Endothelial cell of umbilical vein (primary cell): ENCODE results near the gene CWC25.

Source experiments
- CTCF ChIP-seq, 2 donors: IDR thresholded peaks; 1 replicate in 1 of 2; 2 replicates in 1 of 2; pipeline ENCODE4 v1.5.1; 2011; ENCODE audit warnings: low read length in 2 of 2, mild to moderate bottlenecking in 2 of 2, moderate library complexity in 2 of 2, control low read depth in 1 of 2, inconsistent platforms in 1 of 2, low read depth in 1 of 2; ENCODE audit not compliant: insufficient read depth in 1 of 2; ENCODE audit errors: extremely low read depth in 1 of 2
- EZH2 ChIP-seq: IDR thresholded peaks from 2 replicates; pipeline ENCODE4 v1.6.1; 2012; ENCODE audit warnings: borderline replicate concordance, low read depth, mild to moderate bottlenecking, moderate library complexity, low read length, inconsistent platforms; ENCODE audit not compliant: severe bottlenecking
- MAX ChIP-seq: IDR thresholded peaks from 2 replicates; pipeline ENCODE4 v1.6.1; 2011; ENCODE audit not compliant: insufficient read depth, insufficient read length
- POLR2A ChIP-seq: IDR thresholded peaks from 2 replicates; pipeline ENCODE4 v1.6.1; 2012; ENCODE audit warnings: low read depth, mild to moderate bottlenecking, control low read depth, low read length
- POLR2AphosphoS5 ChIP-seq: IDR thresholded peaks from 2 replicates; pipeline ENCODE4 v1.6.1; 2012; ENCODE audit warnings: low read depth, mild to moderate bottlenecking, control low read depth, low read length, moderate library complexity; ENCODE audit not compliant: insufficient read depth

DNA sequence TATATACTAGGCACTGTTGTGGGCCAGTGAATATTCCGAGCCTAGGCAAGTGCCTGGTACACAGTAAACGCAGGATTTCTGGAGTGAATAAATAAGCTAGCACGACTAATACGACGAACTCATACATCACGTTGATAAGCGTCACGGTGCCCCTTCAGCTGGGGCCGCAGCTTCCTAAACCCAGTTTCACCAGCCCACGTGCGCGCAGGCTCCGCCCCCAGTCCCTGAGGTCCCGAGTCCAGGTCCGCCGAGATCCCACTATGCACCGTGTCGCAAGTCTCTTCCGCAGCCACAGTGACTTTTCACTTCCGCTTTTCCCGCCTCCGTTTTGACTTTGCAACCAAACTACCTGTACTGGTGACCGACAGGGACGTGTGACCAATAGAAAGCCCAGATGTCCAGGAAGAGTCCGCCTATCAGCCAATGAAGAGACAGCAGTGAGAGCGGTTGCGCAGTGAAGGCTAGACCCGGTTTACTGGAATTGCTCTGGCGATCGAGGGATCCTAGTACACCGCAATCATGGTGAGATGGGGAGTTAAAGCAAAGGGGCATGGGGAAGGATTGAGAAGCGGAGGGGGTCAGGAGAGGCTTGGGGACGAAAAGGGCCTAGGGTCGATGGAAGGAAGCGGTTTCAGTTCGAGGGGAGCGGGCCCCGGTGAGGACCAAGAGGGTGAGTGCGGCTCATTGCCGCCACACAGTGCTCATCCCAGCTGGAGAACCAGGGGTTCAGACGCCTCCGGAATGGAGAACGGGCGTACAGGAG is 72.6 kb downstream of the CWC25 start, which contains the start of gene PSMB3:
- no peak for TF ChIP-seq CTCF (IDR thresholded peaks at IDR 0.05; ENCODE audit: extremely low read depth in 1 of 2, insufficient read depth in 1 of 2, low read depth in 1 of 2, low read length in 2 of 2)
- peak; percentile 3 for TF ChIP-seq POLR2A
- TF ChIP-seq MAX, result peak; percentile 90
- peak; percentile 41 for TF ChIP-seq POLR2AphosphoS5
- no peak for TF ChIP-seq EZH2
